Mucosa of stomach (tissue), 1 donor: ENCODE results near the gene BBOF1.

Experiments
- H3K27me3 ChIP-seq: one replicate; pipeline ENCODE4 v1.7.0; 2013; ENCODE audit warnings: mild to moderate bottlenecking, low read length; ENCODE audit not compliant: control insufficient read depth, insufficient read depth
- H3K36me3 ChIP-seq: one replicate; pipeline ENCODE4 v1.7.0; 2013; ENCODE audit warnings: low read length; ENCODE audit not compliant: control insufficient read depth, insufficient read depth
- H3K4me1 ChIP-seq: one replicate; pipeline ENCODE4 v1.7.0; 2013; ENCODE audit warnings: mild to moderate bottlenecking, low read length; ENCODE audit not compliant: control insufficient read depth, insufficient read depth
- H3K4me3 ChIP-seq: one replicate; pipeline ENCODE4 v1.7.0; 2013; ENCODE audit warnings: low read length
- H3K9ac ChIP-seq: one replicate; pipeline ENCODE4 v1.7.0; 2013; ENCODE audit warnings: mild to moderate bottlenecking, low read length, moderate library complexity
- H3K9me3 ChIP-seq: one replicate; pipeline ENCODE4 v1.7.0; 2013; ENCODE audit warnings: mild to moderate bottlenecking, low read length, moderate library complexity; ENCODE audit not compliant: control insufficient read depth
- donor health status: Pancreatic carcinoma.

BBOF1 gene

GRCh38 chr14:74038020-74038859, 19.1 kb downstream of the BBOF1 start:
- Histone ChIP-seq H3K4me3 (no peak overlapping the region), H3K9me3 (no peaks in the 10 kb centered on the region), H3K36me3 (no peaks in the 10 kb centered on the region), H3K27me3 (no peaks in the 10 kb centered on the region), H3K4me1 (no peaks in the 10 kb centered on the region), H3K9ac (no peak overlapping the region)

- Histone ChIP-seq H3K27me3 (no peaks in the 10 kb centered on the region), H3K4me3 (no peak overlapping the region), H3K9ac (no peak overlapping the region), H3K36me3 (no peaks in the 10 kb centered on the region), H3K9me3 (no peaks in the 10 kb centered on the region), H3K4me1 (no peaks in the 10 kb centered on the region)
Measured at GRCh38 chr14:74042296-74042695, 23.1 kb downstream of the BBOF1 start.

GRCh38 chr14:74045522-74045921, 26.4 kb downstream of the BBOF1 start:
- Histone ChIP-seq H3K36me3 (no peaks in the 10 kb centered on the region), H3K4me1 (no peaks in the 10 kb centered on the region), H3K9me3 (no peaks in the 10 kb centered on the region), H3K9ac (no peak overlapping the region), H3K27me3 (no peaks in the 10 kb centered on the region), H3K4me3 (no peak overlapping the region)

- no peaks in the 10 kb centered on the region for H3K36me3 ChIP-seq
- no peak overlapping the region for H3K9ac ChIP-seq
- H3K4me1 ChIP-seq, result no peaks in the 10 kb centered on the region
- no peaks in the 10 kb centered on the region for H3K27me3 ChIP-seq
- H3K9me3 ChIP-seq, result no peaks in the 10 kb centered on the region
- no peak overlapping the region for H3K4me3 ChIP-seq
Measured at GRCh38 chr14:74048281-74048680, 29.1 kb downstream of the BBOF1 start.

GRCh38 chr14:74049876-74050495, 30.8 kb downstream of the BBOF1 start:
- Histone ChIP-seq H3K9ac (no peak overlapping the region), H3K36me3 (no peaks in the 10 kb centered on the region), H3K4me3 (no peak overlapping the region), H3K27me3 (no peaks in the 10 kb centered on the region), H3K4me1 (no peaks in the 10 kb centered on the region), H3K9me3 (no peaks in the 10 kb centered on the region)

GRCh38 chr14:74062809-74063150, 43.6 kb downstream of the BBOF1 start:
- no peaks in the 10 kb centered on the region for H3K4me1 ChIP-seq
- H3K27me3 ChIP-seq, result no peaks in the 10 kb centered on the region
- H3K9me3 ChIP-seq, result no peaks in the 10 kb centered on the region
- no peak overlapping the region for H3K4me3 ChIP-seq
- peaks cover 3% of the 10 kb centered on the region for H3K36me3 ChIP-seq
- H3K9ac ChIP-seq, result no peak overlapping the region

GRCh38 chr14:74064426-74064825, 45.3 kb downstream of the BBOF1 start:
- Histone ChIP-seq H3K4me3 (no peak overlapping the region), H3K9me3 (no peaks in the 10 kb centered on the region), H3K4me1 (no peaks in the 10 kb centered on the region), H3K27me3 (no peaks in the 10 kb centered on the region), H3K9ac (no peak overlapping the region), H3K36me3 (peaks cover 3% of the 10 kb centered on the region)

- H3K36me3 ChIP-seq, result peaks cover 3% of the 10 kb centered on the region
- H3K27me3 ChIP-seq, result no peaks in the 10 kb centered on the region
- no peaks in the 10 kb centered on the region for H3K4me1 ChIP-seq
- no peak overlapping the region for H3K4me3 ChIP-seq
- no peak overlapping the region for H3K9ac ChIP-seq
- H3K9me3 ChIP-seq, result no peaks in the 10 kb centered on the region
Measured at GRCh38 chr14:74064883-74065282, 45.7 kb downstream of the BBOF1 start.

GRCh38 chr14:74065746-74066575, 46.8 kb downstream of the BBOF1 start:
- Histone ChIP-seq H3K4me1 (no peaks in the 10 kb centered on the region), H3K27me3 (no peaks in the 10 kb centered on the region), H3K9ac (no peak overlapping the region), H3K4me3 (no peak overlapping the region), H3K36me3 (peaks cover 3% of the 10 kb centered on the region), H3K9me3 (no peaks in the 10 kb centered on the region)

GRCh38 chr14:74077401-74077800, 58.3 kb downstream of the BBOF1 start:
- H3K9ac ChIP-seq, result no peak overlapping the region
- no peak overlapping the region for H3K4me3 ChIP-seq
- no peaks in the 10 kb centered on the region for H3K9me3 ChIP-seq

GRCh38 chr14:74080820-74081460, 61.8 kb downstream of the BBOF1 start:
- Histone ChIP-seq H3K4me1 (peaks cover 16% of the 10 kb centered on the region), H3K9ac (no peak overlapping the region), H3K27me3 (no peaks in the 10 kb centered on the region), H3K9me3 (no peaks in the 10 kb centered on the region), H3K36me3 (no peaks in the 10 kb centered on the region), H3K4me3 (no peak overlapping the region)

More at GRCh38 chr14:74077401-74077800, 58.3 kb downstream of the BBOF1 start:
- Histone ChIP-seq H3K27me3 (no peaks in the 10 kb centered on the region), H3K4me1 (peaks cover 2% of the 10 kb centered on the region), H3K36me3 (no peaks in the 10 kb centered on the region)
